NCI-H774 (cell line): ENCODE measurements around the gene EDDM13.
"Not testable (repeated sequence)": the region's sequence is repeated elsewhere in the genome, so short reads cannot be mapped to it uniquely, and the experiment has no call there.

Experiments
- DNase-seq: peaks from one replicate; lab custom pipeline; 2025; lab: John Stamatoyannopoulos, UW

The EDDM13 gene

DNA sequence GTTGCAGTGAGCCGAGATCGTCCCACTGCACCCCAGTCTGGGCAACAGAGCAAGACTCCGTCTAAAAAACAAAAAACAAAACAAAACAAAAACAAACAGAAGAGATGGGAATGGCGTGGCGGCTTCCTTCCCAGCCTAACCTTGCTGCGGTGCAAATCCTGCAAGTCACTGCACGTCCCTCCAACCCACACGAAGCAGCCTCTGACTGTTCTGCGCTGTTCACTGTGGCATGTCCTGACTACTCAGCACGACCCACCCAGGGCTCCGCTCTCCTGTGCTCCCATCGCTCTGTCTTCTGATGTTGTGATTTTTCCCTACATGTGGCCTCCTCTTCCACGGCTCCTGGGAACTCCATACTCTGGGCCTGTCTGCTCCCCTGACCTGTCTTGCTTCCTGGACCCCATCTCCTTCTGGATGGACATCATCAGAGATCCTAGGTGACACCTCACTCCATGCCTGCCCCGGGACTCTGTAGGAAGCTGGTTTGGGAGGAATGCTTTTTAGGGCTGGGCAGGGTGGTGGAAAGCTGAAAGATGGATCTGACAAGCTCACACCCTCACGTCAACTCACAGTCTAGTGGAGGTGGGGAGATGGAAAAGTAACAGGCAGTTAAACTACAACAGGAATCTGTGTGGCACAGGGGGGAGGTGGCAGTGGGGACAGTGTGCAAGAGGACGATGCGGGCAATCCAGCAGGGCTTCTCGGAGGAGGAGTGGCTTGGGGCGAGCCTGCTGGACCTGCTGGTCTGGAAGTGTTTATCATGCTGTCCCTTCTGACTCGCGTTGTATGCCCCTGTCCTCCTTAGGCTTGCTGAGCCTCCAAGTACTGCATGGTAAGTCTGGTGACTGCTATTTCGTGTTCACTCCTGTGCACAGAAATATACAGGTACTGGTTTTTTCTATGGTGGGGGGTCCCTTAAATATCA, 23.2 kb downstream of the EDDM13 start:
- DNase-seq: no peak

DNA sequence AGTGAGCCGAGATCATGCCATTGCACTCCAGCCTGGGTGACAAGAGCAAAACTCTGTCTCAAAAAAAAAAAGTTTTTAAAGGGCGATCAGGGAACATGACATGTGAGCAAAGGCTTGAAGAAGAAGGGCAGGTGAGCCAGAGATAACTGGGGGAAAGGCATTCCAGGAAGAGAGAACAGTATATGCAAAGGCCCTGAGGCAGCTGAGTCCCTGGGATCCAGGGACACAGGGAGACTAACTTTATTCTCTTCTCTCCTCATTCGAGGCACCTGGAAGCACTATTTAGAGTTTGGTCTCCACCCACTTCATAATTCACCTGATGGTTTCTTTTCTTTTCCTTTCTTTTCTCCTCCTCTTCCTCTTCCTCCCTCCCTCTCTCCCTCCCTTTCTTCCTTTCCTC, 24.5 kb downstream of the EDDM13 start:
- no peak for DNase-seq

DNA sequence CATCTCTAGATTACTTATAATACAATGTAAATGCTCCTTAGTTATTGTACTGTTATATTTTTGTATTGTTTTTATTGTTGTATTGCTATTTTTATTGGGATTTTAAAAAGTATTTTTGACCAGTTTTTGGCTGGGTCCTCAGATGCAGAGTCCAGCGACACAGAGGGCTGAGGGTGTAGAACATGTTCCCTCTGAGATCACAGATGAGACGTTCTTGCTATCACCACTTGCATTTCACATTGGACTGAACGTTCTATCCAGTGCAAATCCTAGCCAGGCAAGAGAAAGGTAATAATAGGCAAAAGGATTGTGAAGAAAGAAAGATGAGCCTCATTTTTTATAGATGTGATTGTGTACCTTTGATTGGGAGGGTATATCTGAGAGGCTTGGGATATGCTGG, 27.1 kb downstream of the EDDM13 start:
- no peak for DNase-seq

DNA sequence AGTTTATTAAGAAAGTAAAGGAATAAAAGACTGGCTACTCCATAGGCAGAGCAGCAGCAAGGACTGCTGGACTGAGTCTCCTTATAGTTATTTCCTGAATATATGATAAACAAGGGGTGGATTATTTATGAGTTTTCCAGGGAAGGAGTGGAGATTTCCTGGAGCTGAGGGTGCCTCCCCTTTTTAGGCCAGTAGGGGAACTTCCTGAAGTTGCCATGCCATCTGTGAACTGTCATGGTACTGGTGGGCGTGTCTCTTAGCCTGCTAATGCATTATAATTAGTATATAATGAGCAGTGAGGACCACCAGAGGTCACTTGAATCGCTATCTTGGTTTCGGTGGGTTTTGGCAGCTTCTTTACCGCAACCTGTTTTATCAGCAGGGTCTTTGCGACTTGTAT, 28.6 kb downstream of the EDDM13 start:
- no peak for DNase-seq

DNA sequence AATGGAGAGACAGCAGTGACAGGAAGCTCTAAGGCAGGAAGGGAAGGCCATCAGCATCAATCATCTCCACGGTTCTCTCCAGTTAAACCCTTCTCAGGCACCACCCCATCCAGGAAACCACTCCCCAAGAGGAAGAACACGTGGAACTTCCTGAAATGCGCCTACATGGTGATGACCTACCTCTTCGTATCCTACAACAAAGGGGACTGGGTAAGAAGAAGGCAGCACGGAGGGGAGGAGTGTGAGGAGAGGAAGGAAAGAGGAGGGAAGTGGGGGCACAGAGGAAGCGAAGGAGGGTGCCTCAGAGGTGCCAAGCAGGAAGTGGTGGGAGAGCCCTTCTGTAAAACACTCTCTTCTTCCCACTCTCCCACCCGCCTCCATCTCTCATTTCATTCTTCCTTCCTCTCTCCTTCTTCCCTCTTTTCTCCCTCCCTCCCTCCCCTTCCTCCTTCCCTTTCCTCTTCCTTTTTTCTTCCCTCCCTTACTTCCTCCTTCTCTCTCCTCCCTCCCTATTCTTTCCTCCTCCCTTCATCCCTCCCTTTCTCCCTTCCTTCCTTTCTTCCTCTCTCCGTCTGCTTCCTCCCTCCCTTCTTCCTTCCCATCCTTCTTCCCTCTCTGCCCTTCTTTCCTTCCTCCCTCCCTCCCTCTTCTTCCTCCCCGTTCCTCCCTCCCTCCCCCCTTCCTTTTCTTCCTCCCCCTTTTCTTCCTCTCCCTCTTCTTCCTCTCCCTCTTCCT, 29.5 kb downstream of the EDDM13 start:
- no peak for DNase-seq

DNA sequence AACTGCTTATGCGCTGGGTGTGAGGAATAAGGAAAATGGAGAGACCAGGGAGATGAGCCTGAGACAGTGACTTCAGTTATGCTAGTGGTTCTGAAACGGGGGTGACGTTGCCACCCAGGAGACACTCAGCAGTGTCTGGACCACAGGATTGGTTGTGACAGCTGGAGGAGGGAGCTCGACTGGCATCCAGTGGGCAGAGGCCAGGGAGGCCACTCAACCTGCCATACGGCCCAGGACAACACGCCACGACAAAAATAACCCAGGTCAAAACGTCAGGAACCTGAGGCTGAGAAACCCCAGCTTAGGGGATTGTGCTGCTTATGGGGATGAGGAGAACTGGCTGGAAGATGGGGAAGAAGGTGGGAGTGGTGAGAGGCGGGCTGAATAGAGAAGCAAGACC, 31.7 kb downstream of the EDDM13 start:
- no peak for DNase-seq

DNA sequence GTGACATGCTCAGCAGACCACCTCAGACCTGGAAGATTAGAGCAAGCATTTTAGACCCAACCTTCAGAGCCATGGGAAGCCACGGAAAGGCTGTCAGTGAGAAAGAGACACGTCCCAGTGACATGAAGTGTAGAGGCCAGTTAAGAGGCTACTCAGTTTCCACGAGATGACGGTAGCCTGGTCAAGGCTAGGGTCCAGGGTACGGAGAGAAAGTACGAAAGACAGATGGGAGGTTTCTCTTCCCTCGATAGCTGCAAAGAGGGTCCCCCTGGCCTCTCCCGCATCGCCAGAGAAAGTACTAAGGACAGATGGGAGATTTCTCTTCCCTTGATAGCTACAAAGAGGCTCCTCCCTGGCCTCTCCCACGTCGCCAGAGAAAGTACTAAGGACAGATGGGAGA, 33.5 kb downstream of the EDDM13 start:
- no peak for DNase-seq

DNA sequence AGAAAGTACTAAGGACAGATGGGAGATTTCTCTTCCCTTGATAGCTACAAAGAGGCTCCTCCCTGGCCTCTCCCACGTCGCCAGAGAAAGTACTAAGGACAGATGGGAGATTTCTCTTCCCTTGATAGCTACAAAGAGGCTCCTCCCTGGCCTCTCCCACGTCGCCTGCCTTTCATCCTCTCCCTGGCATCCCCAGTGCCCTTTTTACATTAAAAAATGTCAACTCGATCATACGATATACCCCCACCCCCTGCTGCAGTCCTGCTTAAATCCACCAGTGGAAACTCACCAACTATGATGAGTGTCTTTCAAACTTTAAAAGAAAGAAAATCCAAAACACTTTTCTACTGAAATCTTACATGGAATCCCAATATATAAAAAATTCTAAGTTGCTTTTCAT, 34.5 kb downstream of the EDDM13 start:
- not testable (repeated sequence) for DNase-seq

DNA sequence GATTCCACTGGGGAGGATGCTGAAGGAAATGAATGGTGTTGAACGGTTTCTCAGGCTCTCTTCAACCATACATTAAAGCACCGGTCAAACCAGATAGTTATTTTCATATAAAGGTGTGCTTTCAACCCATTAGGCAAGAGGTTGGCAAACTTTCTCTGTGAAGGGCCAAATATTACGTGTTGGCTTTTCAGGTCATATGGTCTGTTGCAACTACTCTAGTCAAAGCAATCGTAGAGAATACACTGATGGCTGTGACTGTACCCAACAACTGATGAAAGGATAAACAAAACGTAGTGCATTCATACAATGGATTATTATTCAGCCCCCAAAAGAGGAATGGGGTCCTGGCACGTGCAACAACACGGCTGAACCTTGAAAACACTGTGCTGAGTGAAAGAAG, 36.2 kb downstream of the EDDM13 start:
- no peak for DNase-seq

DNA sequence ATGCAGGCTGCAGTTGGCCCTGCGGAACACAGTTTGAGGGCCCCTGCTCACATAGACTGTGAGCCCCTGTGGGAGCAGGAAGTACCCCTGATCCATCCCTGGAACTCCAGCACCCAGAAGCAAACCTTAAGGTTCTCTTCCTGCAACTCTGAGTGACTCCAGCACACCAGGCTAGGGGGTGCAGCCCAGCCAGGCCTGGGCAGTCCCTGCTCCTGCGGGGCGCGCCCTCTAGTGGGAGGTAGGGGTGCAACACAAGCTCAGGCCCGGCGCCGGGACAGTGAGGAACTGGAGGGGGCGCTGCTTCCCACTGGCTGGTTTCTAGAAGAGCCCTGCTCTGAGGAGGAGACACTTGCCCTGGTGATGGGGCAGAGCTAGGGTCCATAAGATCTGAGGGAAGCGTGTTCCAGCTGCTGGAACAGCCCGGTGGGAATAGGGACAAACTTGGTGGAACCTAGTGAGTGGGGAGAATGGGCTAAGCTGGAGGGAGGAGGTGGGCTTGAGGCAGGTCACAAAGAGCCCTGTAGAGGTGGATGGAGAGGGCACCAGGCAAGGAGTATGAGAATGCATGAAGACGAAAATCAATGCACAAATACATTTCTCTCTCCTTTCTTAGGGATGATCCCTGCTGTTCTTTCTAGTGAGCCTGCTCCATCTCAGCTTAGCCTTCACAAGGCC, 37.1 kb downstream of the EDDM13 start:
- DNase-seq: no peak

DNA sequence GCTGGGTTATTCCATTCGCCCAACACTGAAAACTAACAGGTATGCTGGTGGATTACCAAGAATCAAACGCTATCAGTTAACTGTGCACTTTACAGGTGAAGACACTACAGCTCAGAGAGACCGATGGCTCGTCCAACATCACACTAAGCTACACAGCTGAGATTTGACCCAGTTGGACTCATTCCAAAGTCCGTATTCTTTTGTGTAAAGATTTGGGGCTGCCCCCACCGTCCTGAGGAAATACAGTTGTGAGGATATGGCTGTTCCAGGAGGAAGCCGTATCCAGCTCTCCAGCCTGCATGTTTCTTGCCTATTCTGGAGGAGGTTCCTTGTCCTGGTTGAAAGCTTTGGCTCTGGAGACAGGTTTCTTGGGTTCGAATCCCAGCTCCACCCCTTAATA, 37.9 kb downstream of the EDDM13 start:
- no peak for DNase-seq

DNA sequence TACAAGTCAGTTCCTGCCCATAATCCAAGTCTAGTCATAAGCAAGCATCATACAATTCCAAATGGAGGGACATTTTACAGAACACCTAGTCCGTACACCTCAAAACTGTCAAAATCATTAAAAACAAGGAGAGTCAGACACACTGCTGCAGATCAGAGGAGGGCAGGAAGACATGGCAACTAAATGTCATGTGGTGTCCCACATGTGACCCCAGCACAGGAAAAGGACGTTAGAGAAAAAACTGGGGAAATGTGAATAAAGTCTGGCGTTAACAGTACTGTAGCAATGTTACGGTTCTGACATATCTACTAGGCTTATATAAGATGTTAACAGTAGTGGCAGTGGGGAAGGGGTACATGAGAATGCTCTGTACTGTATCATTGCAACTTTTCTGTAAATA, 39.8 kb downstream of the EDDM13 start:
- DNase-seq: no peak

DNA sequence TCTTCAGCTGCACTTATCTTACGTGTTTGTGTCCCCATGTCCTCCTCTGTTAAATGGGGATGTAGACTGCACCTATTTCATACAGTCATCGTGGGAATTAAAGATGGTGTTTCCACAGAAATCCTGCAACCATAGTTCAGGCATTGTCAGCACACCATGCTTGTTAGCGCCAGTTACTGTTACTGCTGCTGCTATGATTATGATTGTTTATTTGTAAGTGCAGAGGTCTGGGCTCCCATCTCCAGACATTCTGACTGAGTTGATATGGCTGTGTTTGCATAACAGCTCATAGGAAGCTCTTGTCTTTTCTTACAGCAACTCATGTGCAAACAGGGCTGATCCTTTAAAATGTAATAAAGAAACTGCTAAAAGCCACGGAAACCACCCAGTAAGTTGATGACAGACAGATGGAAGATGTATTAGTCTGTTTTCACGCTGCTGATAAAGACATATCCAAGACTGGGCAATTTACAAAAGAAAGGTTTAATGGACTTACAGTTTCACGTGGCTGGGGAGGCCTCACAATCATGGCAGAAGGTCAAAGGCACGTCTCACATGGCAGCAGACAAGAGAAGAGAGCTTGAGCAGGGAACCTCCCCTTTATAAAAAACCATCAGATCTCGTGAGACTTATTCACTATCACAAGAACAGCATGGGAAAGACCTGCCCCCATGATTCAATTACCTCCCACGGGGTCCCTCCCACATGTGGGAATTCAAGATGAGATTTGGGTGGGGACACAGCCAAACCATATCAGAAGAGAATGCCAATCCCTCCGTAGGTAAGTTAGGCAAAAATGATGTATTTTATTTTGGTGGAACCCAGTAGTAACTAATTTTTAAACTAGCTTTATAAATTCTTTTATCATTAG, 40.5 kb downstream of the EDDM13 start:
- no peak for DNase-seq

DNA sequence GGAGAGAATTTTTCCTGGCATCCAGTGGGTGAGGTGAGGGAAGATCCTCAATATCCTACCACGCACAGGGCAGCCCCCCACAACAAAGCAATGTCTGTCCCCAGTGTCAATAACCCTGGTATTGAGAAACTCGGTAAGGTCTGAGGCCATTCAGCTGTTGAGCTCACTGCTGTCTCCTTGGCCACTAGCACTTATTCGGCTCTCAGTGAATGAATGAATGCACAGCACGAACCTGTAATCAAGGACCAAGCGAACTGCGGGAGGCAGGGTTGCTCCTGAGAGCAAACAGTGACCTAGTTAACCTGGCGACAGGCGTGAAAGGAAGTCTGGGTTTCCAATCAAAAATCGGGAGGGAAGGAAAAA, 41.5 kb downstream of the EDDM13 start:
- peak; percentile 76 for DNase-seq

DNA sequence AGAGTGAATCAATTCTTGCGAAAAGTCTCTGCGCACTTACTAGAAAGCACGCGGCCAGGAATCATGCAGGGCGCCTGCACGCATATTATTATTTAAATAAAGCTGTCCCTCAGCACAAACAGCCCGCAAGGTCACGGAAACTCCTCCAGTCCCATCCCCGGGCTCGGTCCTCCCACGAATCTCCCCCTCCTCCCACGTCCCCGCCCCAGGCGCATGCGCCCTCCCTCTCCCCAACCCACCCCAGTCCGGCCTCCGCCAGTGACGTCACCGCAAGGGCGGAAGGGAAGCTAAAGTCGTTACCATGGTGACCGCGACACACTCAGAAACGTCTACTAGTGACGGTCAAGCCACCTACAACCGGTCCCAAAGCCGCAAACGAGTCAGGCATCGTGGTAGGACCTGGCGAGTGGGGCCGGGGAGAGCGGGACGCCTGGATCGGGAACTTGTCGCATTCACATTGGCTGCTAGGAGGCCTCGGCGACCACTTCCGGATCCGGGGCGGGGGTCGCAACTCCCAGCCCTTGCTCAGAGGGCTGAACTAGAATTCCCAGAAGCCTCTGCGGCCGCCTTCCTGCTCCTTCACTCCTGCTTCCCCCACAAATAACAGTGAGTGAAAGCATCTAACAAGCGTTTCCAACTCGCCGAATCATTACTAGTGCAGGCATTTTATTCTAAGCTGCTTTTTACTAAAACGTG, 42.0 kb downstream of the EDDM13 start, which contains the start of gene ZSCAN5A:
TSS of gene ZSCAN5A (minus strand) at position 459 of the 696 bp plus-strand sequence. CDS start 89,793 bp downstream, outside the sequence.
- peak; percentile 94 for DNase-seq

DNA sequence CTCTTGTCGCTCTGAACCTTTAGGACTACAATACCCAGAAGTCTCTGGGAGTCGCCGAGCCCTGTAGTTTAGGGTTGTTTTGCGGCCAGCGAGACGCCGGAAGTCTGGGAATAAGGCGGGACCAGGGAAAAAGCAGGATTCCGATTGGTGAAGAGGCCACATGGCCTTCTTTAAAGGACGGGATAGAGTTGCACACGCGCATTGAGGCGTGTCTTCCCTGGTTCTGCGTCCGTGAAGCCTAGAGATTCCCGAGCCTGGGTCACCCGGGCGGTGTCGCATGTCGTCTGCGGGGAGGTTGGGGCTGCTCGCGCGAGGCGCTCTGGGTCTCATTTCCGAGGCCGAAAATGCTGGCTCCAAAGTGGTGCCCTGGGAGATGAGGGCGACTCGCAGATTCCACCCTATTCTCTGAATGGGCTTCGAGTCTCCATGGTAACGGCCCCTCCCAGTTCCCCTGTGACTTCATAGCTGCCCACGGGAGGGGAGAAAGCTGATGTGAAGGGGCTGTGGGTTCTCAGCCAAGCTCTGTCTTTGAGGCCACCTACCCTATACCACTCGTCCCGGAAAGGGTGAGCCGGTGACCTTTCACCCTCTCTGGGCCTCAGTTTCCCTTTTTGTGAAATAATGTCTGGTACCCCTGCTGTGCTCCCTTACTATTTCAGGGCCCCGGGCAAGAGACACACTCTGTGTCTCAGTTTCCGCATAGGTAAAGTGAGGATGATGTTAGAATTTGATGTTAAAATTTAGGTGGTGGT, 42.7 kb downstream of the EDDM13 start:
- peak; percentile 93 for DNase-seq

DNA sequence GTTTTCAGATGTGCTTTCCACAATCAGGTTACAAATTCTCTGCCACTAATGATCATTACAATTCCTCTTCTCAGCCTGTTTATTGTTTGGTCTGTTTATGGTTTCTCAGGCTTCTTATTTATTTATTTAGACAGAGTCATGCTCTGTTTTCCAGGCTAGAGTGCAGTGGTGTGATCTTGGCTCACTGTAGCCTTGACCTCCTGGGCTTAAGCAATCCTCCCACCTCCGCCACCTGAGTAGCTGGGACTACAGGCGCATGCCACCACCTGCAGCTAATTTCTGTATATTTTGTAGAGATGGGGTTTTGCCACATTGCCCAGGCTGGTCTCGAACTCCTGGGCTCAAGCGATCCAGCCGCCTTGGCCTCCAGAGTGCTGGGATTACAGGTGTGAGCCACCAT, 44.2 kb downstream of the EDDM13 start:
- DNase-seq: no peak

DNA sequence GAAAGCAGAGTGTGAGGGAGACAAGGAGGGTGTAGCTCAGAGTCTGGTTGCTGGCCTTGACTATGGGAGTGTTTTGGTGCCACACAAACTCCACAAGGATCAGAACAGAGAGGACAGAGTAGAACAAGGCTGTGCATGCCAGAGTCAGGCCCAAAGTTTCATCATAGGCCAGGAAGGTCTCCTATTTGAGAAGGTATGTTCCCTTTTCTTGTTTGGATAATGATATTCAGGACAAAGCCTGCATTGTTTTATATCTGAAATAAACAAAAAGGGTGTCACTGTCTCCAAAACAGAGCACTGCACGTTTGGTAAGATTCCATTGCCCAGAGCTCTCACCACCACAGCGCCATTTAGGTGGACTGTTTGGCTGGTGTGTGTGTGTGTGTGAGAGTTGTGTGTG, 45.2 kb downstream of the EDDM13 start:
- no peak for DNase-seq

DNA sequence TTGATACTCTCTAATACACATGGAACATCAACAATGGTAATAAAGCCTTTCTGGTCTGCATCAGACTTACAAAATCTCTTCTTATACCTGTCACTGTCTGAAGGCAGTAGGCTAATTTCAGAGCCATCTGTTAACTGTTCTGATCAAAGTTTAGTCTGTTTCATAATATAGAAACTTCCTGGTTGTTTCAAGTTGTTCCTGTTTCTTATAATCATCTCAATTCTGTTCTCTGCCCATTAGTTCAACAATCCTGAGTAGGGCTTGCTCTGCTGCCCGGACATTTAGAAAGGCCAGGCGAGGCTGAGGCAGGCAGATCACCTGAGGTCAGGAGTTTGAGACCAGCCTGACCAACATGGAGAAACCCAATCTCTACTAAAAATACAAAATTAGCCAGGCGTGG, 47.4 kb downstream of the EDDM13 start:
- no peak for DNase-seq

DNA sequence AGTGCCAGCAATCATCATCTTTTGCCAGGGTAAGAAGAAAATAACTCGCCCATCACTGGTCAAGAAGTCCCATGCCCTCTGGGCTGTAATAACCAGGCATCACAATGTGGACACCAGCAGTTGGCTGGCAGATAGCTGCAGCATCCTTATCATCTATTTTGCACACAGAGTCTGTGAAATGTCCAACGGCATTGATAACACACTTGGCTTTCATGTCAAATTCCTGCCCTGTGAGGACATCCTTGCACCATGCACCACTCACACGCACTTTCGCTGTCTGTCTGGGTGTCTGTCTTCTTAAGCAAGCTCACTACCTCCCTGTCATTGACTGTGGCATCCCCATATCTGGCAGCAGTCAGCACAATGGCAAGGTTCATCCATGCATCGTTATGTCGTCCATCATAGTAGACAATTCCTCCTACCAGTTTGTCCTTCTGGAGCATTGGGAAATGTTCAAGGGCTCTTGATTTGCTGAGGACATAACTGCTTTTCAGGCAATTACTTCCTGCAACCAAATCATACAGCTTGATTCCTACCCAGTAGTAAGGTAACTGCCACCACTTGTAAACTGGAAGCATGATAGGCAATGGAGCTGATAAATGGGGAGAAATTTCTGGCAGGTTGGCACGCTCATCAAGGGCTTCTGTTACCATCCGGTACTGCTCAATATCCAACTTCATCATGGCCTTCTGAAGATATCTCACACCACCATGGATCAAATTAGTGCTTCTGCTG, 48.9 kb downstream of the EDDM13 start:
- no peak for DNase-seq
